Hematopoietic multipotent progenitor cell treated with erythropoietin and hydrocortisone succinate and interleukin-3 and kit ligand, for 17 days (in vitro differentiated cells): Measurements from ENCODE around the gene PECR.
"Not testable (repeated sequence)": the region's sequence is repeated elsewhere in the genome, so short reads cannot be mapped to it uniquely, and the experiment has no call there.

ENCODE experiments used
- DNase-seq: peaks from one replicate; pipeline ENCODE4 v3.0.0-alpha.2; 2015; ENCODE audit warnings: low spot score

PECR gene

DNA sequence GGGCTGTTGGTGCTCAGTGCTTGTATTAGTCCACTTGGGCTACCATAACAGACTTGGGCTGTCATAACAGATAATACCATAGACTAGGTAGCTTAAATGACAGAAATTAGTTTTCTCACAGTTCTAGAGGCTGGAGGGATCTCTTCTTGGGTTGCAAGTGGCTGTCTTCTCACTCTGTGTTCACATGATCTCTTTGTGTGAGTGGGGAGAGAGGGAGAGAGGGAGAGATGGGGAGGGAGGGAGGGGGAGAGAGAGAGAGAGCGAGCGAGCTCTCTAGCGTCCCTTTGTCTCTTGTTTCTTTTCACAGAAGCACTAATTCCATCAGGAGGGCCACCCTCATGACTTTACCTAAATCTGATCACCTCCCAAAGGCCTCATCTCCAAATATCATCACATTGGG lies 23.1 kb upstream of the PECR start:
- DNase-seq, result no peak

DNA sequence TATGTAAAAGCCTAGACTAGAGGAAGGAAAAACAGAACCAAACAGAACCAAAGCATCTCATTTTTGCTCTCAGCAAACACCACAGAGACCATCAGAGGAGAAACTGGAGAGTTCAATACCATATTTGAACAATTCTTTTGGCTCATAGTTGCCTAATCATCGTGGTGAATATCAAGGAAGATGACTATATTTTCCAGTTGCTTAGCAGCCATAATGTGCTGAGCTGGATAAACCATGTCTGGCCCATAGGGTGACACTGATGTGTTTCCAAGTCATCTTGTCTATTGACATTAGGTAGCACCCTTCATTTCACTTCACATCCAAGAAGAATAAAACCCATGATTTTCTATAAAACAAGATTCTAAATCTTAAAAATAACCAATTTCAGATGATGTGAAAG lies 21.6 kb upstream of the PECR start:
- DNase-seq, result no peak

- no peak for DNase-seq
Observed at GRCh38 chr2:216101109-216101508, 19.5 kb upstream of the PECR start.

- DNase-seq, result no peak
Observed at GRCh38 chr2:216098421-216099334, 17.1 kb upstream of the PECR start.

DNA sequence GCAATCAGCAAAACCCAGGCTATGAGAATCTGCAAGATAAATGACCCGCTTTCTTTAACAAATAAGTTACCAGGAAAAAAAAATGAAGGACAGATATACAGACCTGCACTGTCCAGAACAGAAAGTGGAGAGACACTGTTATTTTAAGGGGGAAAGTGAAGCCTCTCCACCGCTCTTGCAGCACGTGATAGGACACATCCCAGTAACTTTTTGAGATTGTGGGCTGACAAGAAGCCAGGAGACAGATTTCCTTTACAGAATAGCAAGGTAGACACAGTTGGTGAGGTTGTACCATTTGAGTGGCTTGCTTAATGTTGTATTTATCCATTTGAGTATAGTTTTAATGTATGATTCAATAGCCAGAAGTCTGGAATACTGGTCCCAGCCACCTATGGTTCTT lies 13.1 kb upstream of the PECR start:
- DNase-seq, result no peak

DNA sequence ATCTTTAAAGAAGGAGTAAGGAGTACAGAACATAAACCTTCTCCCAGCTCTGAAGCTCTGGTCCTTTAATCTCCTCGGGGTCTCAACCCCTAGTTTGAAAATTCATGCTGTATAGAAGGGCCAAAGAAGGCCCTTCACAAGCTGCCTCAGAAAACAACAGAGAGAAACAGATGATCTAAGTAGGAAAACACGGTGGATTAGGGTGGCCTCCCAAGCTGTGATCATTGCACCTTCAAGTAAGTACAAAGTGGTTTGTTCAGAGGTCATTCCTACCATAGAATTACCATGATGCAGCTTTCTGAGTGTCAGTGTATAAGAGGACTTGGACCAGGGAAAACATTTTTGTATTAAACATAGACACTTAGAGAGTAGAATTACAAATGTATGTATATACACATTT lies 11.0 kb upstream of the PECR start:
- no peak for DNase-seq

- no peak for DNase-seq
Observed at GRCh38 chr2:216090369-216090786, 8.8 kb upstream of the PECR start.

DNA sequence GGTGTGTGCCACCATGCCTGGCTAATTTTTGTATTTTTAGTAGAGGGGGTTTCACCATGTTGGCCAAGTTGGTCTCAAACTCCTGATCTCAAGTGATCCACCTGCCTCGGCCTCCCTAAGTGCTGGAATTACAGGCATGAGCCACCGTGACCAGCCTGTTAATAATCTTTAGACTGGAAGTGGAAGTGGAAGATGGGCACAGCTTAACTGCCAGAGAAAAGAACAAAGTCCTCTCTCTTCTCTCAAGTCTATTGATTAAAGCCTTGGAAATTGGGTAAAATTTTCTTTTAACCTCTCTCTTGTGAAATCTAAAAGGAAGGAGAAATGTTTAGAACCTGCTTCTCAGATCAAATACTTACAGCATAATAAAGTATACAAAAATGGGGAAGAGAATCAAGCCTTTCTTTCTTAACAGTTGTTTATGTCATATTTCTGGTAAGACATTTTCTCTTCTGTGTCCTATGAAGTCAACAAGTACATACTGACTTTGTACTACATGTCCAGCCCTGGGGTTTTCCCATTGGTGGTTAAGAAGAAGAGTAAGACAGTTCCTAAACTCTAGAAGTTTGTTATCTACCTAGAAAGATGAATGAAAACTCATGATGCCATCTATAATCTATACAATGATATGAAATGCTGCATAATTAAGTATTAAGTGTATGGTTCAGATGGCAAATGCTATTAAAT lies 4.7 kb upstream of the PECR start:
- DNase-seq, result no peak

GRCh38 chr2:216084547-216084946 lies 2.9 kb upstream of the PECR start:
- no peak for DNase-seq

DNA sequence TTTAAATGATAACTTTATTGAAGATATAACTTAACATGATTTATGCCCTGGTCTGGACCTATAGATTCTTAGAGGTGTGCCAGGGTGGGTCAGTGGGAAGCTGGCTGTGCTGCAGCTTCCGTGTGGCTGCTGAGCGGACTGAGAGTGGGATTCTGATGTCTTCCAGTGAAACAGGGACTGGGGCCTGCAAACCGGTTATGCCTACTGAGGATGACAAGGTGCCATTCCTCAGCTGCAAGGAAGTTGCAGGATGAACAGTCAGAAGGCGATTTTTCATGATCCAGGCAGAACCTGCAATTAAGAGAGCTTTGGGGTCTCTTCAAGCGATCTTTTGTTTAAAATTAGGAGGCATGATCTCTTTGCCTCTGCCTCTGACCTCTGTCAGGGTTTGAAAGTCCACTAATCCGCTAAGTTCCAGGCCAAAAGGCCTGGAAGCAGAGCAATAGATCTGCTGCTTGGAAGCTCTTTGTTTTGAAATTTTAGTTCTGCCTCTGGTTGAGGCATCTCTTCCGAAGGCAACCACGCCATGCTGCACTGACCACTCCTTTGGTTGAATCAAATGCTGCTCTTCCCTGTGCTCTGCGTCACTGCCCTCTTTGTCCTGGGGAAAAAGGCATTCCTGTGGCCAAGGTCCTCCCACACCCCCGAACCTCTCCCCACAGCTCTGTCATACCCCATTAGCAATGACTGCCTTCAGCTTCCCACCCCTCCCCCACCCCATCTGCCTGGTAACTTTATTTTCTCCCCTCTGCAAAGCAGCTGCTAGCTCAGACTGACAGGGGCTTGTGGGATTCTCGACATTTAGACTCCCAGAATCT lies 2.1 kb upstream of the PECR start:
- DNase-seq, result no peak

DNA sequence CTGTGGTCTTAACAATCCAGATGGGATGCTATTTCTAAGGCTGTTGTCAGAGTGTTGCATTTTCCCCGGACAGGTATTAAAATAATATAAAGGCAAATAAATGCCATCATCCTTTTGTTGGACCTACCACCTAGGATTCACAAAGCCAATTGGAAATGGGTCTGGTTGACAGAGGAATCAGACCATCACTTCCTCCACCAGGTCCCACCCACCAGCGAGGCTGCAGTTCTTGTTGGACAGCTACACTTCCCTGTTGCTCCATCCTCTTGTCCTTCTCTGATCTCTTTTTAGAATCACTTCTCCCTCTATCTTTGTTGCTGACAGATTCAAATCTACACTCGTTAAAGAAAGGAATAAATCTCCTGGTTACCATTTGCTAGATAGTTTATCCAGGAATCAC lies 1.2 kb upstream of the PECR start:
- no peak for DNase-seq

- DNase-seq, result no peak
Observed at GRCh38 chr2:216082117-216082711, 605 bp upstream of the PECR start.

- no peak for DNase-seq
Observed at GRCh38 chr2:216081012-216081411, 597 bp downstream of the PECR start.

DNA sequence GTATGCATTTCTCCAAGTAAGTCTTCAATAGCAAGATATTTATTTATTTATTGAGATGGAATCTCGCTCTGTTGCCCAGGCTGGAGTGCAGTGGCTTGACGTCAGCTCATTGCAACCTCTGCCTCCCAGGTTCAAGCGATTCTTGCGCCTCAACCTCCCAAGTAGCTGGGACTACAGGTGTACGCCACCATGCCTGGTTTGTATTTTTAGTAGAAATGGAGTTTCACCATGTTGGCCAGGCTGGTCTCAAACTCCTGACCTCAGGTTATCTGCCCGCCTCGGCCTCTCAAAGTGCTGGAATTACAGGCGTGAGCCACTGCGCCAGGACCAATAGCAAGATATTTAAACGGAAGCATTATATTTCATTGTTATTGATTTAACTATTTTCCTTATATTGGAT lies 1.6 kb downstream of the PECR start:
- DNase-seq, result not testable (repeated sequence)

DNA sequence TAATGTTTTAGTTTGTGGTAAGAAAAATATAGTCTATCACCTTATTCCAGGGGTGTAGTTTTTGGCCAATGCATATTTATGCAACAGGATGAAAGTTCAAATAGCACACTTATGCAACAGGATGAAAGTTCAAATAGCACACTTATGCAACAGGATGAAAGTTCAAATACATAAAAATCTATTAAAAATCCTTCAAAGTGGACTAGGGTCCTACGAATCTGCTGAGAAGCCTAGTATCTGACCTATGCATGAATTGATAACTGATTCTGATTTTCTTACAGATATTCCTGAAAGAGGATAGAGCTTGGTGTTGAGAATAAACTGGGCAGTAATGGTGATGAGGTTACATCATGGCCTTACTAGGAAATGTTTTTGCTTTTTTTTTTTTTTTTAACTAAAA lies 2.8 kb downstream of the PECR start:
- no peak for DNase-seq

DNA sequence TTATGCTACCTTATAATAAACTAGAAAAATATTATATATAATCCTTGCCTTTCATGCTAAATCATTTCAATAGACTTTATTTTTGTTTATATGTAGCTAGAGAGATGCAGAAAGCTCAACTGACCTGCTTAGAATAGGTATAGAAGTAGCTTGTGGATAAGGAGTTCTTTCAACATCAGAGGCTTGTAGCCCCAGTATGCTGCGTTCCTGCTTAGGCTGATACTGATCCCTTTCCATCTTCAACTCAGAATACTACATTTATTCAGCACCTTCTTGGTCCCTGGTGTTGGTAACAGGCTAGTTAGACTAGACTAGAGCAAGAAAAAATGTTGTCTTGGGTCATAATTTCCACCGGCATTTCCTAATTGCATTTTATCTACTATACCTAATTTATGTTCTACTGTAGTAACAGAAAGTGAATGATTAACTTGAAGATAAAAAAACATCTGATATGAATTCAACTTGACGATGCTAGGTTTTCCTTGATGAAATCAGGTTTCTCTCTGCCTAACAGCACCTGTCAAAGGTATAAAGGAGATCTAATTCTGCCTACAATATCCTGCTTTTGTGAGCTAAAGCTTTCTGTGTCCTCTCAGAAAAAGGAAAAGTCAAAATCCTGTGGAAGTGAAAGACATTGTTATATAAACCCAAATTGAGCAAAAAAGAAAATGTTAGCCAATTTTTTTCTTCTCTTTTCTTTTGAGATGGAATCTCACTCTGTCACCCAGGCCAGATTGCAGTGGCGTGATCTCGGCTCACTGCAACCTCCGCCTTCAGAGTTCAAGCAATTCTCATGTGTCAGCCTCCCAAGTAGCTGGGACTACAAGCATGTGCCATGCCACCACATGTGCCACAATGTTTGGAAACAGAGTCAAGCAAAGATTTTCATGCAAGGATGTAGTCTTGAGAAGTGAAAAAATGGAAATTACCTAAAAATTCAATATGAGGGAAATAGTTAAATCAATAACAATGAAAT lies 5.8 kb downstream of the PECR start:
- no peak for DNase-seq

DNA sequence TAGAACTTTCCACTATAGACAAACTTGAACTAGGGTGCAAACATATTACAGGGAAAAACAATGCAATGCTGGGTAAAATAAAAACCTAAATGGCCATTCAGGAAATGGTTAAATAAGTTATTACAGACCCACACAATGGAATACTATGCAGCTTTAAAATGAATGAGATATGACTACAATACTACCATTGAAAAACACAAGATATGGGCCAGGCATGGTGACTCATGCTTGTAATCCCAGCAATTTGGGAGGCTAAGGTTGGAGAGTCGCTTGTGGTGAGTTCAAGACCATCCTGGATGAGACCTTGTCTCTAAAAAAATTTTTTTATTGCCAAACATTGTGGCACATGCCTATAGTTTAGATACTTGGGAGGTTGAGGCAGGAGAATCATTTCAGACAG lies 6.8 kb downstream of the PECR start:
- DNase-seq, result no peak

DNA sequence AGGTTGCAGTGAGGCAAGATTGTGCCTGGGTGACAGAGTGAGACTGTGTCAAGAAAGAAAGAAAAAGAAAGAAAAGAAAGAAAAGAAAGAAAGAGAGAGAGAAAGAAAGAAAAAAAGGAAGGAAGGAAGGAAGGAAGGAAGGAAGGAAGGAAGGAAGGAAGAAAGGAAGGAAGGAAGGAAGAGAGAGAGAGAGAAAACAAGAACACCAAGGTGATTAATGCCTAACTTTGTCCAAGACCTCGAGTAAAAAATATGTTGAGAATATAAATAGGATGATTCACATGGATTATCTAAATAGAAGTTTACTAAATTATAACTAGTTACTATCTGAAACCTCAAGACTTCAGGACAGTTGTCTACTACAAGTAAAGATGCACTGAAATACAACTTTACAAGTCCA lies 7.2 kb downstream of the PECR start:
- DNase-seq, result no peak

GRCh38 chr2:216073773-216074172 lies 7.8 kb downstream of the PECR start:
- DNase-seq, result no peak

- DNase-seq, result no peak
Observed at GRCh38 chr2:216072473-216072872, 9.1 kb downstream of the PECR start.
